ENCODE results near the gene ASMT. TPM values are rescaled to one million over a fixed set of nuclear protein-coding genes. Genes with fewer than 3 reads are reported as not detected.
"Not testable (repeated sequence)": the region's sequence is repeated elsewhere in the genome, so short reads cannot be mapped to it uniquely, and the experiment has no call there.

Gene ASMT, protein sequence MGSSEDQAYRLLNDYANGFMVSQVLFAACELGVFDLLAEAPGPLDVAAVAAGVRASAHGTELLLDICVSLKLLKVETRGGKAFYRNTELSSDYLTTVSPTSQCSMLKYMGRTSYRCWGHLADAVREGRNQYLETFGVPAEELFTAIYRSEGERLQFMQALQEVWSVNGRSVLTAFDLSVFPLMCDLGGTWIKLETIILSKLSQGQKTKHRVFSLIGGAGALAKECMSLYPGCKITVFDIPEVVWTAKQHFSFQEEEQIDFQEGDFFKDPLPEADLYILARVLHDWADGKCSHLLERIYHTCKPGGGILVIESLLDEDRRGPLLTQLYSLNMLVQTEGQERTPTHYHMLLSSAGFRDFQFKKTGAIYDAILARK
- 0.34 TPM for polyA plus RNA-seq (2013, experiment 1 of 2)
- polyA plus RNA-seq (2013, experiment 2 of 2): 0.36 TPM

DNA sequence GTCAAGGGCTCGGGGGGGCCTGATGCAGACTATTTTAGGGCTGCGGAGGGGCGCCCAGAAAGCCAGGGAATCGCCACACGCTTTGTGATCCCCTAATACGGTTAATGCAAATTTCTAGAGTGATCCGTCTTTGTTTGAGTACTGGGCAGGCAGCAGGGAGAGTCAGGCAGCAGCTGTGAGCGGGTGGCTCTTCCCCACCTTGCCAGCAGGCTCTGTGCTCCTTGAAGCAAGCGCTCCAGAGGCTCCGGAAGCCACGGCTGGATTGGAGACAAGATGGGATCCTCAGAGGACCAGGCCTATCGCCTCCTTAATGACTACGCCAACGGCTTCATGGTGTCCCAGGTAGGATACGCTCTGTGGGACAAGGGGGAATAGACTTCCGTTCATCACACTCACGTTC is at the start of gene ASMT:
Gene ASMT (plus strand): TSS at position 133 of the 400 bp plus-strand sequence. CDS start 141 bp downstream, at position 274.
- H3K27ac ChIP-seq (ENCODE audit: low read depth, low read length): no peak within 1 kb of the TSS
- no peak within 1 kb of the TSS for H3K56ac ChIP-seq (ENCODE audit: low read length)
- no peak within 1 kb of the TSS for H2BK120ac ChIP-seq (ENCODE audit: low read depth, low read length)
- no CpG with 5 or more reads among the region's 17 CpGs for WGBS (ENCODE audit: extremely low coverage, insufficient coverage, low lambda C conversion rate)
- no peak within 1 kb of the TSS for H3K4ac ChIP-seq (ENCODE audit: low read depth, low read length)
- H3K23ac ChIP-seq (ENCODE audit: low read length): peak within 1 kb of the TSS; percentile 48
- H3K18ac ChIP-seq (ENCODE audit: low read length): no peak within 1 kb of the TSS
- H3K4me2 ChIP-seq (ENCODE audit: low read length): no peak within 1 kb of the TSS
- H3K79me1 ChIP-seq (ENCODE audit: low read length): no peaks in the 10 kb centered on the region
- H3K79me2 ChIP-seq (ENCODE audit: control insufficient read depth, insufficient read depth, low read length): no peaks in the 10 kb centered on the region
- H4K5ac ChIP-seq (ENCODE audit: low read length): no peak within 1 kb of the TSS
- no peak for DNase-seq
- no peaks in the 10 kb centered on the region for H3K36me3 ChIP-seq (ENCODE audit: control insufficient read depth, insufficient read depth, low read length)
- no peaks in the 10 kb centered on the region for H3K27me3 ChIP-seq (ENCODE audit: insufficient read depth, low read length, poor library complexity)
- H2BK15ac ChIP-seq (replicated peaks; ENCODE audit: low read depth): no peak within 1 kb of the TSS
- H4K8ac ChIP-seq (ENCODE audit: low read depth, low read length): no peak within 1 kb of the TSS
- H2BK5ac ChIP-seq (ENCODE audit: low read length): no peak within 1 kb of the TSS
- H3K9ac ChIP-seq (ENCODE audit: low read length): no peak within 1 kb of the TSS
- H2AK5ac ChIP-seq (ENCODE audit: low read length): no peak within 1 kb of the TSS
- H3K4me3 ChIP-seq (ENCODE audit: low read length): no peak within 1 kb of the TSS
- no peaks in the 10 kb centered on the region for H3K4me1 ChIP-seq (ENCODE audit: control insufficient read depth, low read depth, low read length)

DNA sequence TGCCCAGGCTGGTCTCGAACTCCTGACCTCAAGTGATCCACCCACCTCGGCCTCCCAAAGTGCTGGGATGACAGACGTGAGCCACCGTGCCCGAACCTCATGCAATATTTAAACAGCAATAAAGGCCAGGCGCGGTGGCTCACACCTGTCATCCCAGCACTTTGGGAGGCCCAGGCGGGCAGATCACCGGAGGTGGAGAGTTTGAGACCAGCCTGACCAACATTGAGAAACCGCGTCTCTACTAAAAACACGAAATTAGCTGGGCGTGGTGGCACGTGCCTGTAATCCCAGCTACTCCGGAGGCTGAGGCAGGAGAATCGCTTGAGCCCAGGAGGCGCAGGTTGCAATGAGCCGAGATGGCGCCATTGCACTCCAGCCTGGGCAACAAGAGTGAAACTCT is 40.7 kb upstream of the ASMT start:
- not testable (repeated sequence) for H3K18ac ChIP-seq (ENCODE audit: low read length); DNase-seq; H3K23ac ChIP-seq (ENCODE audit: low read length); H3K4ac ChIP-seq (ENCODE audit: low read depth, low read length); H3K4me2 ChIP-seq (ENCODE audit: low read length); H3K27me3 ChIP-seq (ENCODE audit: insufficient read depth, low read length, poor library complexity); H2BK120ac ChIP-seq (ENCODE audit: low read depth, low read length); H2BK15ac ChIP-seq (replicated peaks; ENCODE audit: low read depth); H3K36me3 ChIP-seq (ENCODE audit: control insufficient read depth, insufficient read depth, low read length); H3K56ac ChIP-seq (ENCODE audit: low read length); H3K79me2 ChIP-seq (ENCODE audit: control insufficient read depth, insufficient read depth, low read length); H4K8ac ChIP-seq (ENCODE audit: low read depth, low read length); H3K4me1 ChIP-seq (ENCODE audit: control insufficient read depth, low read depth, low read length); H3K79me1 ChIP-seq (ENCODE audit: low read length); H4K5ac ChIP-seq (ENCODE audit: low read length); H2BK5ac ChIP-seq (ENCODE audit: low read length); H3K27ac ChIP-seq (ENCODE audit: low read depth, low read length); H3K4me3 ChIP-seq (ENCODE audit: low read length); H2AK5ac ChIP-seq (ENCODE audit: low read length); H3K9ac ChIP-seq (ENCODE audit: low read length)
- WGBS (ENCODE audit: extremely low coverage, insufficient coverage, low lambda C conversion rate): no CpG with 5 or more reads among the region's 19 CpGs

DNA sequence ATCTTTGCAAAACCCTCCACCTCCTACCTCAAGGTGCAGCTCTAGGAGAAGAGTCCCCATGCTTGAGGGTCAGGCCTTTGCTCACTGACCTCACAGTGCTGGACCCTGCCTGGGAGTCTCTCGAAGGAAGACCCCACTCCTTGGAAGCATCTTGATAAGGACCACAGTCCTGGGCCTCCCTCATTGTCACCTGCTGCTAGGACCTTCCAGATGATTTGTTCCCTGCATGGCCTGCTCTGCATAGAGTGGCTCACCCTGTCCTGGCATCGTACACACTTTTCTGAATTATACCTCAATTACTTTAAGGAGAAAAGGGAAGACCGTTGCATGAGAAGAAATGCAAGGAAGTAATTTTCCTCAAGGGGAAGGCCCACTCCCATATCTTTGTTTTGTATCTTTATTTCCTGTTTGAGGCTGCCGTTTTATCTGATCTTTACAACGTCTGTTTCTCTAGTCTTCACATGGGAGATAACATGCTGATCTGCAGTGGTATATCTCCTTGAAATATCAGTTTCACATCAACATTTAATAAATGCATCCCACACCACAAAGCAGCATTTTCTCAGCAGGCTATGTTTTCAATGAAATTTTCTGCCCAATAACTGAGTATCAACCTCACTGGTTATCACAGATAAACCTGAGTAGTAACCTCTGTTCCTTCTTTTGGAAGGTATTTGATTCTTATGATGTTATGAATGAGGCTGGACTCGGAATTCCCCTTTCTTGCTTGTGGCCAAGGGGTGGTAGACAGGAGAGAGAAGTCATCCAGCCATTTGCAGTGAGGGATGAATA is 38.5 kb upstream of the ASMT start:
- H3K4ac ChIP-seq (ENCODE audit: low read depth, low read length): no peak overlapping the region
- H3K36me3 ChIP-seq (ENCODE audit: control insufficient read depth, insufficient read depth, low read length): no peaks in the 10 kb centered on the region
- DNase-seq: no peak
- no peaks in the 10 kb centered on the region for H3K4me1 ChIP-seq (ENCODE audit: control insufficient read depth, low read depth, low read length)
- H3K23ac ChIP-seq (ENCODE audit: low read length): no peak overlapping the region
- no CpG with 5 or more reads among the region's 6 CpGs for WGBS (ENCODE audit: extremely low coverage, insufficient coverage, low lambda C conversion rate)
- no peak overlapping the region for H4K5ac ChIP-seq (ENCODE audit: low read length)
- H2BK15ac ChIP-seq (replicated peaks; ENCODE audit: low read depth): no peak overlapping the region
- no peak overlapping the region for H3K9ac ChIP-seq (ENCODE audit: low read length)
- no peaks in the 10 kb centered on the region for H3K79me2 ChIP-seq (ENCODE audit: control insufficient read depth, insufficient read depth, low read length)
- no peak overlapping the region for H4K8ac ChIP-seq (ENCODE audit: low read depth, low read length)
- no peaks in the 10 kb centered on the region for H3K79me1 ChIP-seq (ENCODE audit: low read length)
- no peak overlapping the region for H3K4me3 ChIP-seq (ENCODE audit: low read length)
- no peaks in the 10 kb centered on the region for H3K27me3 ChIP-seq (ENCODE audit: insufficient read depth, low read length, poor library complexity)
- H2BK5ac ChIP-seq (ENCODE audit: low read length): no peak overlapping the region
- H2BK120ac ChIP-seq (ENCODE audit: low read depth, low read length): no peak overlapping the region
- H3K4me2 ChIP-seq (ENCODE audit: low read length): no peak overlapping the region
- H2AK5ac ChIP-seq (ENCODE audit: low read length): no peak overlapping the region
- no peak overlapping the region for H3K27ac ChIP-seq (ENCODE audit: low read depth, low read length)
- H3K18ac ChIP-seq (ENCODE audit: low read length): no peak overlapping the region
- no peak overlapping the region for H3K56ac ChIP-seq (ENCODE audit: low read length)

DNA sequence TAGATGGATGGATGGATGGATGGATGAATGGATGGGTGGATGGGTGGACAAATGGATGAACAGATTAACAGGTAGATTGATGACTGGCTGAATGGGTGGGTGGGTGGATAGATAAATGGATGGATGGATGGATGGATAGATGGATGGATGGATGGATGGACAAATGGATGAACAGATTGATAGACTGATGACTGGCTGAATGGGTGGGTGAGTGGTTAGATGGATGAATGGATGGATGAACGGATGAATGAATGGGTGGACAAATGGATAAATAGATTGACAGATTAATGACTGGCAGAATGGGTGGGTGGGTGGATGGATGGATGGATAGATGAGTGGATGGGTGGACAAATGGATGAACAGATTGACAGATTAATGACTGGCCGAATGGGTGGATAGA is 37.0 kb upstream of the ASMT start:
- WGBS (ENCODE audit: extremely low coverage, insufficient coverage, low lambda C conversion rate): no CpG with 5 or more reads among the region's 2 CpGs
- H2BK120ac ChIP-seq (ENCODE audit: low read depth, low read length): no peak overlapping the region
- no peak overlapping the region for H3K4ac ChIP-seq (ENCODE audit: low read depth, low read length)
- H3K9ac ChIP-seq (ENCODE audit: low read length): no peak overlapping the region
- H3K36me3 ChIP-seq (ENCODE audit: control insufficient read depth, insufficient read depth, low read length): no peaks in the 10 kb centered on the region
- H3K4me3 ChIP-seq (ENCODE audit: low read length): no peak overlapping the region
- no peak overlapping the region for H2BK15ac ChIP-seq (replicated peaks; ENCODE audit: low read depth)
- H2BK5ac ChIP-seq (ENCODE audit: low read length): no peak overlapping the region
- H3K79me1 ChIP-seq (ENCODE audit: low read length): no peaks in the 10 kb centered on the region
- no peak for DNase-seq
- no peak overlapping the region for H3K56ac ChIP-seq (ENCODE audit: low read length)
- H2AK5ac ChIP-seq (ENCODE audit: low read length): no peak overlapping the region
- no peak overlapping the region for H3K18ac ChIP-seq (ENCODE audit: low read length)
- H3K79me2 ChIP-seq (ENCODE audit: control insufficient read depth, insufficient read depth, low read length): no peaks in the 10 kb centered on the region
- H4K5ac ChIP-seq (ENCODE audit: low read length): no peak overlapping the region
- no peak overlapping the region for H3K27ac ChIP-seq (ENCODE audit: low read depth, low read length)
- H3K4me1 ChIP-seq (ENCODE audit: control insufficient read depth, low read depth, low read length): no peaks in the 10 kb centered on the region
- no peak overlapping the region for H3K4me2 ChIP-seq (ENCODE audit: low read length)
- H4K8ac ChIP-seq (ENCODE audit: low read depth, low read length): no peak overlapping the region
- no peak overlapping the region for H3K23ac ChIP-seq (ENCODE audit: low read length)
- no peaks in the 10 kb centered on the region for H3K27me3 ChIP-seq (ENCODE audit: insufficient read depth, low read length, poor library complexity)

GRCh38 chrX:1578511-1579173 is 36.2 kb upstream of the ASMT start:
- Histone ChIP-seq H3K23ac (ENCODE audit: low read length) (no peak overlapping the region), H4K5ac (ENCODE audit: low read length) (no peak overlapping the region), H4K8ac (ENCODE audit: low read depth, low read length) (no peak overlapping the region), H2AK5ac (ENCODE audit: low read length) (no peak overlapping the region), H3K4ac (ENCODE audit: low read depth, low read length) (no peak overlapping the region), H3K27me3 (ENCODE audit: insufficient read depth, low read length, poor library complexity) (no peaks in the 10 kb centered on the region), H3K36me3 (ENCODE audit: control insufficient read depth, insufficient read depth, low read length) (no peaks in the 10 kb centered on the region), H3K4me2 (ENCODE audit: low read length) (no peak overlapping the region), H2BK120ac (ENCODE audit: low read depth, low read length) (no peak overlapping the region), H3K27ac (ENCODE audit: low read depth, low read length) (no peak overlapping the region), H3K79me1 (ENCODE audit: low read length) (no peaks in the 10 kb centered on the region), H3K4me1 (ENCODE audit: control insufficient read depth, low read depth, low read length) (no peaks in the 10 kb centered on the region), H3K4me3 (ENCODE audit: low read length) (no peak overlapping the region), H2BK15ac (replicated peaks; ENCODE audit: low read depth) (no peak overlapping the region), H3K56ac (ENCODE audit: low read length) (no peak overlapping the region), H2BK5ac (ENCODE audit: low read length) (no peak overlapping the region), H3K79me2 (ENCODE audit: control insufficient read depth, insufficient read depth, low read length) (no peaks in the 10 kb centered on the region), H3K9ac (ENCODE audit: low read length) (no peak overlapping the region), H3K18ac (ENCODE audit: low read length) (no peak overlapping the region)
- DNase-seq: no peak
- WGBS (ENCODE audit: extremely low coverage, insufficient coverage, low lambda C conversion rate): no CpG with 5 or more reads among the region's 6 CpGs

Data from mesendoderm (in vitro differentiated cells).